ENCODE data around the gene WDR37.
"Not testable (repeated sequence)": the region's sequence is repeated elsewhere in the genome, so short reads cannot be mapped to it uniquely, and the experiment has no call there.

The WDR37 gene

DNA sequence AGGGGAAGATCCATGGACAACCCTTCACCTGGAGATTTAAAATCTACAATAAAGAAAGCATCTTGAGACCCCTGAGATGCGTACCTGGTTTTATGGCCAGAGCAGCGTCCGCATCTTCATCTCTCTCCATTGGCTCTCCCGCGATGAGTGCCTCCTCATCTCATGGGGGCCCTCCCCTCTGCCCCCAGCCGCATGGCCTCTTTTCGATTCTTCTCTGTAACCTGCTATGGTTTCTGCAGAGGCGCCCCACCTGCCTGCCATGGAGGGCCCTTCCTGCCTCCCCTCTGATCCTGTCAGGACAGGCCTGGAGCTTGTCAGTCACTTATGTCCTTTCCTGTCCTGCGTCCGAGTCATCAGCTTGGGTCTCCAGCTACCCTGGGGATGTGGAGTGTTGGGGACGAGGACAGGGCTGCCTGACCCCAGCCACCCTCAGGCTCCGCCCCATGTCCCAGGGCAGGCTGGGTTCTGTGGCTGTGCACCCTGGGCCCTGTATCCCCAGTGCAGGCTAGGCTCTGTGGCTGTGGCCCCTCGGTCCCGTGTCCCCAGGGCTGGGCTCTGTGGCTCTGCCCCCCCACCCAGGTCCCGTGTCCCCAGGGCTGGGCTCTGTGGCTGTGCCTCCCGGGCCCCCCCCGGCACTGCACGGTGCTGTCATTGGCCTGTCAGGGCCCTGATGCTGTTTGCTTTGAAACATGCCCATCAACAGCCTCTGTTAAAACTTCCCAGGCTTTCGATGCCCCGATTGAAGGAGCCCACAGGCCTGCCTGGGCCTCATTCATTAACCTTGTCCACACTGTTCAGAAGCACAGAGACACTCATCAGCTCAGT lies 99.8 kb downstream of the WDR37 start:
- no peak for DNase-seq

GRCh38 chr10:1156616-1156886 lies 100.4 kb downstream of the WDR37 start:
- no peak for DNase-seq

- no peak for DNase-seq
Observed at GRCh38 chr10:1156921-1157614, 100.9 kb downstream of the WDR37 start.

GRCh38 chr10:1157615-1157933 lies 101.4 kb downstream of the WDR37 start:
- no peak for DNase-seq

- no peak for DNase-seq
Observed at GRCh38 chr10:1158066-1158465, 101.9 kb downstream of the WDR37 start.

DNA sequence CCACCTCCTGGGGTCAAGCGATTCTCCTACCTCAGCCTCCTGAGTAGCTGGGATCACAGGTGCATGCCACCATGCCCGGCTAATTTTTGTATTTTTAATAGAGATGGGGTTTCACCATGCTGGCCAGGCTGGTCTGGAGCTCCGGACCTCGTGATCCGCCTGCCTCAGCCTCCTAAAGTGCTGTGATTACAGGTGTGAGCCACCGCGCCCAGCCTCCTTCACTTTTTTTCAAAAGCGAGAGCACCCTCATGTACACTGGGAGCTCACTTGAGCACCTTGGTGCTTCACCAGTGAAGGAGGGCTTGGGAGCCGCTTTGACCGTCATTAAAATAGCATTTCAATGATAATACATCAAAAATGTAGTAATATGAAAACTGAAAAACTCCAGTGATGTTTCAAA lies 102.4 kb downstream of the WDR37 start:
- not testable (repeated sequence) for DNase-seq

- DNase-seq = no peak
Observed at GRCh38 chr10:1159131-1160061, 103.2 kb downstream of the WDR37 start.

DNA sequence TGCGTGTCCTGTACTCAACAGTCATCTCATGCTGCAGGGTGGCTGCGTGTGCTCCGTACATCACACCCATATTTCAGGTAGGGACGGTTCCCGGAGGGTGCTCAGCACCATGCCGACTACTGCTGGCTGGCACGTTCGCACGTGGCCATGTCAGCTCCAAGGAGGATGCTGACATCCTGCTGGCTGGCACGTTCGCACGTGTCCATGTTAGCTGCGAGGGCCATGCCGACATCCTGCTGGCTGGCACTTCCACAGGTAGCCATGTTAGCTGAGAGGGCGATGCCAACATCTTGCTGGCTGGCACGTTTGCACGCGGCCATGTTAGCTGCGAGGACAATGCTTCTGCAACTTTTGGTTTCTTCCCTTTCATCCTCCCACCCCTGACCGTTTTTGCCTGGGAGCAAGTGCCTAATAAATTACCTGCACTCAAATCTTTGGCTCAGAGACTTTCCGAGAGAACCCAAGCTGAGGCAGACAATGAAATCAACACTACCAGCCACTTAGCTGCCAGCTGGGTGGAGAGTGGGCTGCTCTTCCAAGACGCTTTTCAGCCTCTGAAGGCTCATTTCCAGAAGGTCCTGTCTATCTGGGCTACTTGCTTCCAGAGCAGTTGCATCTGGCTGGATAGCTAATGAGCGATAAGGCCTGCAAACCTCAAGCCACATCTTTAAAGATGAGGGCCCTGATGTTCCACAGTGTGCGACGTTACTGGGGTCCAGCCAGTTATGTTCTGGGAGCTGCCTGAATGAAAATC lies 104.6 kb downstream of the WDR37 start:
- DNase-seq = no peak

GRCh38 chr10:1161315-1161673 lies 105.1 kb downstream of the WDR37 start:
- DNase-seq = not testable (repeated sequence)

DNA sequence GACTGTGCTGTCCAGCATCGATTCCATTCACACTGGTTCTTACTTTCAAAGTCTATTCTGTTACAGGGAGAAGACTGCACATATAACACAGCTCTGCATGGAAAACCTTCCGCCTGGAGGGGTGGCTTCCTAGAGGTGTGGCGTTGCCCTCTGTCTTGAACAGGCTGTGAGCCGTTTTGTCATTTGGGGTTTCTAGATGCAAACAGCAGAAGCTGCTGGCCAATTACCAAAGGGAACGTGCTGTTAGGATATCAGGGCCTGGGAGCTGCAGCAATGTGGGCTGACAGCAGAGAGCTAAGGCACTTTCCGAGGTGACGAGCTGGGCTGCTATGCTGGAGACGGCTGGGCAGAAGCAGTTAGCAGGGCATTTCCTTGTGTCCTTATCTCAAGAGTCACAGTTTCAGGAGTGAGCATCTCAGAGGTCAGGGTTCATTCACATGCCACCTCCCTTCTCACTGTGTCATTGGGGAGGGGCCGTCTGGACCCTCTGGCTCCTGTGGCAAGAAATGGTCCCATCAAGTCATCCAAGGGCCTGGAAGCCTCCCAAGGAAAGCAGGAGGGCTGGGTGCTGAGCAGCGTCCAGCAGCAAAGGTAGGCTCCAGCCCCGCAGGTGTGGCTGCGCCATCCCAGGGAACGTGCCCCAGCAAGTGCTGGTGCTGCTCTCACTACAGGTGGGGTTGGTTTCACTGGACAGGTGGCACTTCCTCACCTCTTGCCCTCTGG lies 106.5 kb downstream of the WDR37 start:
- no peak for DNase-seq

GRCh38 chr10:1163204-1163660 lies 107.0 kb downstream of the WDR37 start:
- DNase-seq = no peak

GRCh38 chr10:1163831-1164230 lies 107.6 kb downstream of the WDR37 start:
- no peak for DNase-seq

GRCh38 chr10:1166101-1166827 lies 110.1 kb downstream of the WDR37 start:
- DNase-seq = no peak

DNA sequence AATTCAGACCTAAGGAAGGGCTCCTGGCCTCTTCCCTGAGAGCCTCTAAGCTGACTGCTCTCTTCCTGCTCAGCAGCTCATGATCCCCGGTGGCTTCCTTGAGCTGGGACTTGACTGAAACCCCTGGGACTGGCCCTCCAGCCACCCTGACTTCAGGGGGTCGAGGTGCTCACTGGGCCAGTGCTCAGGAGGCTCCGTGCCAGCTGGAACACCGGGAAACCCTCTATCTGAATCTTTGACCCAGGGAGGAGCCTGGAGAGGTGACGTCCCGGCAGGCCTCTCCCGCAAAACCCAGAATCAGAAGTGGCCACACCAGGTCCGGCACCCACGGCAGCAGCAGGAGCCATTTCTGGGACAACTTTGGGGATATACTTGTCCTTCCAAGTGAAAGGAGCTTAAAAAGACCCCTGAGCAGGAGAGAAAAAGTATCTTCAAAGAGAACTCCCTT lies 110.7 kb downstream of the WDR37 start:
- no peak for DNase-seq

GRCh38 chr10:1168763-1169162 lies 112.6 kb downstream of the WDR37 start:
- no peak for DNase-seq

- no peak for DNase-seq
Observed at GRCh38 chr10:1169186-1169885, 113.2 kb downstream of the WDR37 start.

- no peak for DNase-seq
Observed at GRCh38 chr10:1169981-1170866, 114.0 kb downstream of the WDR37 start.

DNA sequence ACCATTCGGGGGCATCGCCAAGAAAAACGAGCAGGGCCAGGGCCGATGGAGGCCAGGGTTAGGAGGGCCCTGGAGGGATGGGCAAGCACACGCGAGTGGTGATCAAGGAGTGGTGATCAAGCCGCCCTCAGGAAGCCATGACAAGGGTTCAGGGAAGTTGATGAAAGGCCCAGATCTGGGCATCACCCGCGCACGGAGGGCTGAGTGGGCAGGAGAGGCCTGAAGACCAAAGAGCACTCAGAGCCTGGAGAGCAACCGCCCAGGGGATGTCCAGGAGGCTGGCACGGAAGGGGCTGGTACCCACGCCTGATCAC lies 114.6 kb downstream of the WDR37 start:
- no peak for DNase-seq

DNA sequence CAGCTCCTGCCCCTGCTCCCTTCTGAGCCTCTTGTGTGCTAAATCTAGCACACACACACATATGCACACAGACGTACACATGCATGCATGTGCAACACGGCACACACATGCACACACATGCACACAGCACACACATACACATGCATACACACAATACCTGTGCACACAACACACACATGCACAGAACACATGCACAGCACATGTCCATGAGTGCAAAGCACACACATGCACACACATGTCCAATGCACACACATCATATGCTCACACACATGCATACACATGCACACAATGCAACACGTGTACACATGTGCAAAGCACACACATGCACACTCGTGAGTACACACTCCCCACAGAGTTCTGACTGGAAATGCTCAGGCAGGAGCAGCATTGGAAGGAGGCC lies 115.0 kb downstream of the WDR37 start:
- no peak for DNase-seq

DNA sequence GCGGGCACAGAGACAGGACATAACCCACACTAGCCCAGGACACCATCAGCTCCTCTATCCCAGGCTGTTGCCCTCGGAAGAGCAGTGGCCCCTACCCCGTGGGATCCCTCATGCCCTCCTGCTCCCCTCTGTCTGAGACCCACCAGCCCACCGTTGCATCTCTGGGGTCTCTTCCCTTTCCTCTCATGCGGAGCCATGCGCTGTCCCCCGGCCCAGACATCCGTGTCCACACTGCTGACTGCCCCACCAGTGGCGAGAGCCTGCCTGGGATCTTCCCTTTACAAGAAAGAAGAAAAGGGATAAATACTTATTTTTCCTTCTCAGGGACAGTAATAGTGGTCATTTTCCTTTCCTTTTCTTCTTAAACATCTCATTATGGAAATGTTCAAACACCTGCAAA lies 115.4 kb downstream of the WDR37 start:
- no peak for DNase-seq
